Measurements from ENCODE around the gene NME3.

GRCh38 chr16:1809281-1809801 lies 38.0 kb upstream of the NME3 start:
- TF ChIP-seq CTCF (conservative IDR thresholded peaks at IDR 0.05; ENCODE audit: low read depth, low read length), result no peak
- TF ChIP-seq EZH2 (IDR thresholded peaks at IDR 0.05; ENCODE audit: low read length, unreplicated experiment), result no peak
